ENCODE results near the gene S100A3. TPM values are rescaled to one million over a fixed set of nuclear protein-coding genes. Genes with fewer than 3 reads are reported as not detected.
A peak's percentile ranks its signal among the peaks of the same experiment; 100 is the strongest.
"Not testable (repeated sequence)": the region's sequence is repeated elsewhere in the genome, so short reads cannot be mapped to it uniquely, and the experiment has no call there.

Gene S100A3
- total RNA-seq, 2 experiments from 2014 or later = not detected

DNA sequence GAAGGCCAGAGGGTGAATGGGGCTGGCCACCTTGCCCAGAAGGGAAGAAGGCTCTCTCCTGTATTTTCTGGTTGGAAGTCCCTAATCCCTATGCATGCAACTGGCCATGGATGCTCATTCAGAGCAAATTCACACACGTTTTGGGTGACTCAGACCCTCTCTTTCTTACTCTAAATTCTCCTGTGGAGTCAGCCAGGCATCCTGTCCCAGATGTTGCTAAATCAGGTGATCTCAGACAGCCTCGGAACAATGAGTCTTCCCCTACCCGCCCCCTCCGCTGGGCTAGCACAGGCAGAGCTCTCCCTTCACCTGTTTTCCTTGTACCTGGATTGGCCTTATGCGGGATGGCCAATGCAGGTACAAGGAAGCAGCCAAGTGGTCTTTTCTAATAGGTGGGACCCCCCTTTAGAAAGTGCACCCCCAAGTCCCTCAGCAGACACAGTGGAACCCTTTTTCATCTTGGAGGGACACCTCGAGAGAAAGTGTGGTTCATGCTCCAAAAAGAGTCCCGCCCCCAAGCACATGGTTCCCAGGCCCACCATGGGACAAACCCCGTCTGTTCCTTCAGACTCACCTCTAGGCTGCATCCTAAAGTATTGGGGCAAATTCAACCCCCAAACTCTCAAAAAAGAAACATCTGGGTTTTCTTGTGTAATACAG is 21.9 kb downstream of the S100A3 start:
- H3K4me3 Mint-ChIP-seq = no peak overlapping the region
- no peak for DNase-seq
- H3K9me3 Mint-ChIP-seq = no peaks in the 10 kb centered on the region
- CTCF ChIA-PET = interaction anchor here (0.9 kb wide), 1 partner anchor 18 kb away, joined by 3 read pairs; no protein-coding TSS in a partner anchor
- H3K27ac Mint-ChIP-seq = no peak overlapping the region
- H3K36me3 Mint-ChIP-seq (ENCODE audit: low read depth) = peaks cover 14% of the 10 kb centered on the region
- H3K27me3 Mint-ChIP-seq = no peaks in the 10 kb centered on the region
- H3K4me1 Mint-ChIP-seq = peaks cover 23% of the 10 kb centered on the region
- POLR2A ChIA-PET = interaction anchor here (0.7 kb wide), 1 partner anchor 9 kb away, joined by 4 read pairs; the partner anchor contains the start of gene S100A6

GRCh38 chr1:153526132-153526543 is 22.9 kb downstream of the S100A3 start:
- DNase-seq = no peak
- POLR2A ChIA-PET = no interaction called here

DNA sequence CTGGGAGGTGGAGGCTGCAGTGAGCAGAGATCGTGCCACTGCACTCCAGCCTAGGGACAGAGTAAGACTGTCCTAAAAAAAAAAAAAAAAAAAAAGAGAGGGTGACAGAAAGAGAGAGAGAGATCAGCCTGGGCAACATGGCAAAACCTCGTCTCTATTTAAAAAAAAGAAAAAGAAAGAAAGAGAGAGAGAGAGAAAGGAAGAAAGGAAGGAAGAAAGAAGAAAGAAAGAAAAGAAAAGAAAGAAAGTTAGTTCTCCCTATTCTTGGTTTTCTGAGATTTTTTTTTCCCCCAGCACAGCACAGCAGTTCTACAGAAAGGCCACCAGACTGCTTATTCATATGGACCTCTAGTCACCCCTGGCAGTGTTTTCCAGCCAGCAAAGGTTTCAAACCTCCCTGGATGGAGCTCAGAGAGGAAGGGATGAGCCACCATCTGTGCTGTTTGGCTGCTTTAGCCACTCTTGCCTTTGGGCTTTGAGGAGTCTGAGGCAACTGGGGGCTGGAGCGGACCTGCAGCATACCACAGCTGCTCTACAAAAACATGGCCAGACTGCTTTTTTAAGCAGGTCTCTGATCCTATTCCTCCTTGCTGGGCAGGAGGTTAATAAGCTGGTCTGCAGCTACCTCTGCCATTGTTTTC is 23.9 kb downstream of the S100A3 start:
- CTCF ChIA-PET = interaction anchor here (1.4 to 2.2 kb wide), 3 partner anchors 8 to 74 kb away, joined by 3 to 10 read pairs (median 3); no protein-coding TSS in a partner anchor
- POLR2A ChIA-PET = no interaction called here
- Mint-ChIP-seq H3K4me1 (peaks cover 11% of the 10 kb centered on the region), H3K27me3 (no peaks in the 10 kb centered on the region), H3K4me3 (no peak overlapping the region), H3K27ac (peak overlapping the region; percentile 19), H3K9me3 (no peaks in the 10 kb centered on the region), H3K36me3 (ENCODE audit: low read depth) (peaks cover 8% of the 10 kb centered on the region)
- DNase-seq = no peak

More at GRCh38 chr1:153526132-153526543, 22.9 kb downstream of the S100A3 start:
- no peak overlapping the region for H3K4me3 Mint-ChIP-seq
- CTCF ChIA-PET = interaction anchor here (1.4 kb wide), 1 partner anchor 42 kb away, joined by 3 read pairs; no protein-coding TSS in a partner anchor
- H3K9me3 Mint-ChIP-seq = no peaks in the 10 kb centered on the region
- no peaks in the 10 kb centered on the region for H3K27me3 Mint-ChIP-seq
- peaks cover 14% of the 10 kb centered on the region for H3K4me1 Mint-ChIP-seq
- no peak overlapping the region for H3K27ac Mint-ChIP-seq
- peaks cover 11% of the 10 kb centered on the region for H3K36me3 Mint-ChIP-seq (ENCODE audit: low read depth)

DNA sequence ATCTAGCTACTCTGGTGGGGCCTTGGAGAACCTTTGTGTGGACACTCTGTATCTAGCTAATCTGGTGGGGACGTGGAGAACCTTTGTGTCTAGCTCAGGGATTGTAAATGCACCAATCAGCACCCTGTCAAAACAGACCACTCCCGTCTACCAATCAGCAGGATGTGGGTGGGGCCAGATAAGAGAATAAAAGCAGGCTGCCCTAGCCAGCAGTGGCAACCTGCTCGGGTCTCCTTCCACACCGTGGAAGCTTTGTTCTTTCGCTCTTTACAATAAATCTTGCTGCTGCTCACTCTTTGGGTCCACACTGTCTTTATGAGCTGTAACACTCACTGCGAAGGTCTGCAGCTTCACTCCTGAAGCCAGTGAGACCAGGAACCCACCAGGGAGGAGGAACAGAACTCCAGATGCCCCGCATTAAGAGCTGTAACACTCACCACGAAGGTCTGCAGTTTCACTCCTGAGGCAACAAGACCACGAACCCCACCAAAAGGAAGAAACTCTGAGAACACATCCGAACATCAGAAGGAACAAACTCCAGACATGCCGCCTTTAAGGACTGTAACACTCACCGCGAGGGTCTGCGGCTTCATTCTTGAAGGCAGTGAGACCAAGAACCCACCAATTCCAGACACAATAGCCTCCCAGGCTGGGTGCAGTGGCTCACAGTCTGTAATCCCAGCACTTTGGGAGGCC is 26.6 kb downstream of the S100A3 start:
- POLR2A ChIA-PET, H3K27ac Mint-ChIP-seq: not testable (repeated sequence)

GRCh38 chr1:153521808-153522207 is 27.2 kb downstream of the S100A3 start:
- CTCF ChIA-PET = interaction anchor here (1.0 to 3.4 kb wide), 5 partner anchors 11 to 51 kb away, joined by 3 to 15 read pairs (median 8); partner anchors contain the start of gene S100A6
- H3K9me3 Mint-ChIP-seq; H3K4me3 Mint-ChIP-seq; DNase-seq; H3K36me3 Mint-ChIP-seq (ENCODE audit: low read depth); POLR2A ChIA-PET; H3K27ac Mint-ChIP-seq; H3K27me3 Mint-ChIP-seq: not testable (repeated sequence)
- H3K4me1 Mint-ChIP-seq = peaks cover 16% of the 10 kb centered on the region

More for the DNA sequence above, 26.6 kb downstream of the S100A3 start:
- not testable (repeated sequence) for H3K4me3 Mint-ChIP-seq; DNase-seq; H3K27me3 Mint-ChIP-seq; H3K9me3 Mint-ChIP-seq; H3K36me3 Mint-ChIP-seq (ENCODE audit: low read depth)
- CTCF ChIA-PET = interaction anchor here (1.1 to 3.4 kb wide), 4 partner anchors 11 to 50 kb away, joined by 3 to 15 read pairs (median 6); partner anchors contain the start of gene S100A6
- H3K4me1 Mint-ChIP-seq = peaks cover 16% of the 10 kb centered on the region

GRCh38 chr1:153520818-153521476 is 28.1 kb downstream of the S100A3 start:
- H3K27me3 Mint-ChIP-seq = no peaks in the 10 kb centered on the region

DNA sequence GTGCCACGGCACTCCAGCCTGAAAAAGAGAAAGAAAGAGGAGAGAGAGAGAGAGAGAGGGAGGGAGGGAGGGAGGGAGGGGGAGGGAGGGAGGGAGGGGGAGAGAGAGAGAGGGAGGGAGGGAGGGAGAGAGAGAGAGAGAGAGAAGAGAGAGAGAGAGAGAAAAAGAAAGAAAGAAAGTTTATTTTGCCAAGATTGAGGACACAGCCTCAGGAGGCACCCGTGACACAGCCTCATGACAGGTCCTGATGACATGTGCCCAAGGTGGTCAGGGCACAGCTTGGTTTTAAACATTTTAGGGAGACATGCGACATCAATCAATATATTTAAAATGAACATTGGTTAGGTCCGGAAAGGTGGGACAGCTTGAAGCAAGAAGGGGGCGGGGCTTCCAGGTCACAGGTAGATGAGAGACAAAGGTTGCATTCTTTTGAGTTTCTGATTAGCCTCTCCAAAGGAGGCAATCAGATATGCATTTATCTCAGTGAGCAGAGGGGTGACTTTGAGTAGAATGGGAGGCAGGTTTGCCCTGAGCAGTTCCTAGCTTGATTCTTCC is 28.8 kb downstream of the S100A3 start:
- not testable (repeated sequence) for H3K27me3 Mint-ChIP-seq; H3K4me3 Mint-ChIP-seq; H3K36me3 Mint-ChIP-seq (ENCODE audit: low read depth); H3K9me3 Mint-ChIP-seq; H3K27ac Mint-ChIP-seq; DNase-seq
- CTCF ChIA-PET = interaction anchor here (0.6 to 3.4 kb wide), 7 partner anchors 9 to 152 kb away, joined by 3 to 16 read pairs (median 8); no protein-coding TSS in a partner anchor
- POLR2A ChIA-PET = interaction anchor here (0.5 kb wide), 1 partner anchor 38 kb away, joined by 5 read pairs; no protein-coding TSS in a partner anchor
- peaks cover 28% of the 10 kb centered on the region for H3K4me1 Mint-ChIP-seq

More at GRCh38 chr1:153520818-153521476, 28.1 kb downstream of the S100A3 start:
- ChIA-PET POLR2A (no interaction called here), CTCF (interaction anchor here (0.6 to 3.4 kb wide), 8 partner anchors 10 to 101 kb away, joined by 3 to 16 read pairs (median 6); partner anchors contain the start of gene S100A6)
- Mint-ChIP-seq H3K4me3 (no peak overlapping the region), H3K9me3 (no peaks in the 10 kb centered on the region), H3K36me3 (ENCODE audit: low read depth) (peaks cover 2% of the 10 kb centered on the region), H3K27ac (no peak overlapping the region), H3K4me1 (peaks cover 21% of the 10 kb centered on the region)
- no peak for DNase-seq

GRCh38 chr1:153519242-153519641 is 29.8 kb downstream of the S100A3 start:
- peaks cover 2% of the 10 kb centered on the region for H3K36me3 Mint-ChIP-seq (ENCODE audit: low read depth)
- DNase-seq = no peak
- no peaks in the 10 kb centered on the region for H3K9me3 Mint-ChIP-seq
- H3K27ac Mint-ChIP-seq = no peak overlapping the region
- ChIA-PET CTCF (interaction anchor here (0.6 to 3.2 kb wide), 3 partner anchors 13 to 213 kb away, joined by 3 to 16 read pairs (median 8); no protein-coding TSS in a partner anchor), POLR2A (no interaction called here)
- H3K4me3 Mint-ChIP-seq = no peak overlapping the region
- no peaks in the 10 kb centered on the region for H3K27me3 Mint-ChIP-seq
- H3K4me1 Mint-ChIP-seq = peaks cover 30% of the 10 kb centered on the region

DNA sequence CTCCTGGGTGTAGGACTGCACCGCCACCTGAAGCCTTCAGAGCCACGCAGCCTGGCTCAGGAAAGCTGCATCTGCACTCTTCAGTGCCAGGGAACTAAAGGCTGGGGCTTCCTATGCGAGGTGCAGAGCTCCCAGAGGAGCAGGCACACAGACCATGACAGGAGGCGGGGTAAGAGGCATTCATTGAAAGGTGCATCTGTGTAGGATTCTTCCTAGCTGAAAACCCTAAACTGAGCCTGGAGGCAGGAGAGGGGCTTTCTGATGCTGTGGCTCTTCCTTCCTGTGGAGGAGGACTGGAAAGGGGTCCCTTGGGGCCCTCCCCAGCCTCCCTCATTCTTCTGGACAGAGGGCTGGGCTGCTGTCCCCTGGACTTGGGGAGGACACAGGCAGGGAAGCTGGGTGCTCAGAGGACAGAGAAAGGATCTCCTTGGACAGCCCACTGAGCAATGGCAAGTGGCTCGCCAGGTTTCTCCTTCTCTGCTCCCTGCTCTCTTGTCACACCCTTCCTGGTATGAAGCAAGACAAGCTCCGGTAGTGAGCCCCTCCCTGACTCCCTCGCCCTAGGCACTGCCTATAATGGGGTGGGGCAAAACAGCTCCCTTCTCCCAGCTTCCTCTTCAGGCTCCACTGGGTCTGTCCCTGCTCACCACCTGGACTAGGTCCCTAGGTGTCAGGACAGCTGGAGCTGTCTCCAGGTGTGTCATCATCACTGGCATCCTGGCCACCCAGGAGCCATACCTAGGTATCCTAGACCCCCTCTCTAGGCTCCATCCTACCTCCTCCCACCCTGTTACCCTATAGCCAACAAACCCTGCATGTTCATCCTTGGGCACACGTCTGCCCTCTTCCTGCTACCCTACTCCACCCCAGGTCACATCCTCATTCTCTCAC is 33.3 kb downstream of the S100A3 start:
- H3K4me1 Mint-ChIP-seq = peaks cover 42% of the 10 kb centered on the region
- H3K9me3 Mint-ChIP-seq = no peaks in the 10 kb centered on the region
- H3K4me3 Mint-ChIP-seq = no peak overlapping the region
- DNase-seq = no peak
- H3K27ac Mint-ChIP-seq = peak overlapping the region; percentile 55
- ChIA-PET CTCF (interaction anchor here (1.2 to 2.4 kb wide), 3 partner anchors 17 to 57 kb away, joined by 5 to 9 read pairs (median 7); no protein-coding TSS in a partner anchor), POLR2A (no interaction called here)
- H3K36me3 Mint-ChIP-seq (ENCODE audit: low read depth) = no peaks in the 10 kb centered on the region
- H3K27me3 Mint-ChIP-seq = no peaks in the 10 kb centered on the region

DNA sequence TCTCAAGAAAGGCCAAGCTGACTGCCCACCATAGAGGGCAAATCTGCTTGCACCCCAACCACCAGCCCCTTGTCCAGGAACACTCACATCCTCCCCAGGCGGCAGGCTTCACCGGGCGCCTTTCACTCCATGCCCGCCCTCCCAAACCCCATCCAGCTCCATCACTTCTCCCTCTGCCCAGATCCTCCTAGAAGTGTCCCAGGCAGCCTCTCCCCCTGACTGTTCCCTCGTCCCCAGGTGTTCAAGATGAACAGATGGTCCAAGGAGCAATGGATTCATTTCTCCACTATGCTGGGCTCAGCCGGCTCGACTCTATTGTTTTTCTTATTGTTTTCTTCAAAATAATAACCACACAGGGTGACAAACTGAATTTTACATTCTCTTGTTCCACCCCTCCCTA is 35.4 kb downstream of the S100A3 start:
- Mint-ChIP-seq H3K4me1 (peaks cover 44% of the 10 kb centered on the region), H3K27ac (no peak overlapping the region), H3K9me3 (no peaks in the 10 kb centered on the region), H3K4me3 (no peak overlapping the region), H3K36me3 (ENCODE audit: low read depth) (no peaks in the 10 kb centered on the region), H3K27me3 (no peaks in the 10 kb centered on the region)
- CTCF ChIA-PET = interaction anchor here (4.9 kb wide), 1 partner anchor 21 kb away, joined by 38 read pairs; the partner anchor contains the start of gene S100A6
- POLR2A ChIA-PET = no interaction called here
- DNase-seq = no peak

DNA sequence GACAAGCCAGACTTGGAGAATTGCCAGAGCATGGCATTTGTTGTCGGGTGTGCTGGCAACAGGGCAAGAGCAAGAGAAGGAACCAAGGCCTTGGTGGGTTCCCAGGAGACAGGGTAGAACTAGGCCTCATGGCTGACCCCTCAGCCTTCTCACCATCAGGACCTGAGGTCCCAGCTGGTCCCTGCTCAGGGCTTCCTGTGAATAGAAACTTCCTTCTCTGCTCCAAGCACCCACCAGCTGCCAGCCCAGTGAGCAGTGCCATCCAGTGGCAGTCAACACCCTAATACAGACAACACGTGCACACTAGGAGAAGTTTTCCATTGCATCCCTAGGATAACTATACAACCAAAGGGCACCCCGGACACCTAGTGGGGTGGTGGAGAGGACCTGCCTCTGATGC is 36.0 kb downstream of the S100A3 start:
- POLR2A ChIA-PET = no interaction called here
- H3K9me3 Mint-ChIP-seq = no peaks in the 10 kb centered on the region
- CTCF ChIA-PET = interaction anchor here (0.6 to 4.9 kb wide), 2 partner anchors 22 to 82 kb away, joined by 4 to 38 read pairs; partner anchors contain the start of gene S100A6

More for the DNA sequence above, 36.0 kb downstream of the S100A3 start:
- H3K4me1 Mint-ChIP-seq = peaks cover 40% of the 10 kb centered on the region
- no peaks in the 10 kb centered on the region for H3K27me3 Mint-ChIP-seq
- H3K4me3 Mint-ChIP-seq = no peak overlapping the region
- no peaks in the 10 kb centered on the region for H3K36me3 Mint-ChIP-seq (ENCODE audit: low read depth)
- no peak overlapping the region for H3K27ac Mint-ChIP-seq
- DNase-seq = no peak
